ENCODE results near the gene ERICH2. TPM values are rescaled to one million over a fixed set of nuclear protein-coding genes. Genes with fewer than 3 reads are reported as not detected.

The ERICH2 gene
- total and polyA plus RNA-seq, 2 of the 13 experiments (the other 11 are each of a cell fraction or from before 2014, with no cell fraction given), result not detected

- TF ChIP-seq THAP9 (CRISPR knock-in tag; IDR thresholded peaks at IDR 0.05; ENCODE audit: borderline replicate concordance) (no peak), SMC3 (IDR thresholded peaks at IDR 0.05; ENCODE audit: low read length) (peak; percentile 84), ZSCAN31 (CRISPR knock-in tag; IDR thresholded peaks at IDR 0.05; ENCODE audit: low read depth) (0 out of 2 replicates have a peak, but pooled peaks have one; percentile 24), NR1H2 (CRISPR knock-in tag; IDR thresholded peaks at IDR 0.05; ENCODE audit: borderline replicate concordance, low read depth) (no peak), SP4 (CRISPR knock-in tag; IDR thresholded peaks at IDR 0.05) (peak; percentile 55; the same call in 1 of the 2 replicates)
Measured at GRCh38 chr2:170815746-170816503, 45.7 kb downstream of the ERICH2 start (continued).

- ATAC-seq (peak; percentile 67), DNase-seq (ENCODE audit: low spot score) (peak; percentile 18), FAIRE-seq (no peak)
- CTCF ChIA-PET (ENCODE audit: low intra/inter-chr PET ratio, low total read pairs), result interaction anchor here (1.2 to 5.6 kb wide), 6 partner anchors 407 to 492 kb away, joined by 5 to 61 read pairs (median 24); no protein-coding TSS in a partner anchor
- Histone ChIP-seq H3K36me3 (replicated peaks in 1 of 2; ENCODE audit: control insufficient read depth in 1 of 2, insufficient read depth in 2 of 2, low read length in 2 of 2) (no peaks in the 10 kb centered on the region), H3K27me3 (ENCODE audit: control insufficient read depth in 1 of 2, insufficient read depth in 2 of 2, low read length in 2 of 2) (peaks cover 23 to 78% of the 10 kb centered on the region in 2 experiments), H4K20me1 (ENCODE audit: insufficient read depth, low read length) (peaks cover 7% of the 10 kb centered on the region; the same call in 1 of the 2 replicates), H3K9ac (ENCODE audit: insufficient read depth, low read depth, low read length) (no peak within 1 kb of the TSS), H2AFZ (ENCODE audit: low read length) (no peak within 1 kb of the TSS), H3K27ac (ENCODE audit: extremely low read length, insufficient read depth, low read length) (no peak within 1 kb of the TSS), H3K4me1 (ENCODE audit: insufficient read depth, low read length) (peaks cover 27% of the 10 kb centered on the region), H3K4me2 (ENCODE audit: low read depth, low read length) (peak within 1 kb of the TSS; percentile 81), H3K9me3 (ENCODE audit: low read length) (no peaks in the 10 kb centered on the region), H3K79me2 (ENCODE audit: insufficient read depth, low read length) (no peaks in the 10 kb centered on the region), H3K4me3 (replicated peaks in 1 of 3; ENCODE audit: insufficient read depth in 1 of 3, low read depth in 2 of 3, low read length in 3 of 3) (peak within 1 kb of the TSS; percentile 39 to 74 (median 45))
- POLR2A ChIA-PET, result no interaction called here
- in situ Hi-C loops (cut with HindIII; ENCODE audit: extremely low pct_ligation_motif_present, low pct_unique_long_range_greater_than_20kb), result loop anchor here (5.0 to 10.0 kb wide), 2 partner anchors 444 to 582 kb away; no protein-coding TSS in a partner anchor
- no TSS peak for BruUV-seq (replicated peaks)
- intact Hi-C loops (cut with micrococcal nuclease; ENCODE audit: unreplicated experiment), result loop anchor here (1.0 to 2.0 kb wide), 2 partner anchors 446 to 456 kb away; no protein-coding TSS in a partner anchor
- 4% methylated on average over 45 of the region's 49 CpGs for WGBS (ENCODE audit: low lambda C conversion rate)
- TF ChIP-seq THAP8 (CRISPR knock-in tag; IDR thresholded peaks at IDR 0.05; ENCODE audit: borderline replicate concordance), result no peak
- 0 out of 2 replicates have a peak, but pooled peaks have one; percentile 1 for TF ChIP-seq ZNF224 (CRISPR knock-in tag; IDR thresholded peaks at IDR 0.05)
- no peak for TF ChIP-seq ZNF207 (IDR thresholded peaks at IDR 0.05; ENCODE audit: borderline replicate concordance)
- TF ChIP-seq GABPB1 (CRISPR knock-in tag; IDR thresholded peaks at IDR 0.05), result peak; percentile 23; the same call in 1 of the 2 replicates
- TF ChIP-seq ZHX2 (IDR thresholded peaks at IDR 0.05; ENCODE audit: low read depth), result no peak
- no peak for TF ChIP-seq ZHX2 (CRISPR knock-in tag; IDR thresholded peaks at IDR 0.05; ENCODE audit: borderline replicate concordance)
Measured at GRCh38 chr2:170816504-170817092, 46.4 kb downstream of the ERICH2 start, which contains the start of gene GAD1. TSS of gene GAD1 (plus strand) at chr2:170816887. CDS start at chr2:170818592, 1,705 bp downstream.
